ENCODE measurements around the gene JAG2.
"Not testable (repeated sequence)": the region's sequence is repeated elsewhere in the genome, so short reads cannot be mapped to it uniquely, and the experiment has no call there.

The JAG2 gene

GRCh38 chr14:105137481-105138020, 31.0 kb downstream of the JAG2 start:
- DNase-seq = no peak

GRCh38 chr14:105136401-105137322, 31.9 kb downstream of the JAG2 start:
- DNase-seq = no peak

- DNase-seq = no peak
Observed at GRCh38 chr14:105135700-105136395, 32.7 kb downstream of the JAG2 start.

- no peak for DNase-seq
Observed at GRCh38 chr14:105132921-105133654, 35.5 kb downstream of the JAG2 start.

GRCh38 chr14:105131241-105131640, 37.3 kb downstream of the JAG2 start:
- no peak for DNase-seq

GRCh38 chr14:105128059-105128458, 40.5 kb downstream of the JAG2 start:
- no peak for DNase-seq

- DNase-seq = no peak
Observed at GRCh38 chr14:105126981-105127329, 41.6 kb downstream of the JAG2 start.

GRCh38 chr14:105126126-105126980, 42.2 kb downstream of the JAG2 start:
- no peak for DNase-seq

- DNase-seq = no peak
Observed at GRCh38 chr14:105124823-105125222, 43.8 kb downstream of the JAG2 start.

GRCh38 chr14:105123981-105124765, 44.4 kb downstream of the JAG2 start:
- DNase-seq = no peak

- DNase-seq = no peak
Observed at GRCh38 chr14:105123064-105123665, 45.4 kb downstream of the JAG2 start.

- no peak for DNase-seq
Observed at GRCh38 chr14:105120056-105120455, 48.5 kb downstream of the JAG2 start.

GRCh38 chr14:105119408-105120025, 49.1 kb downstream of the JAG2 start:
- DNase-seq = no peak

- no peak for DNase-seq
Observed at GRCh38 chr14:105118646-105119407, 49.7 kb downstream of the JAG2 start.

- DNase-seq = no peak
Observed at GRCh38 chr14:105117710-105118385, 50.7 kb downstream of the JAG2 start.

- DNase-seq = no peak
Observed at GRCh38 chr14:105117257-105117646, 51.3 kb downstream of the JAG2 start.

- no peak for DNase-seq
Observed at GRCh38 chr14:105116451-105117256, 51.9 kb downstream of the JAG2 start.

- DNase-seq = not testable (repeated sequence)
Observed at GRCh38 chr14:105109243-105109642, 59.3 kb downstream of the JAG2 start.
